ENCODE measurements around the gene LGI1. TPM values are rescaled to one million over a fixed set of nuclear protein-coding genes. Genes with fewer than 3 reads are reported as not detected.

The LGI1 gene
- total and polyA plus RNA-seq, 9 of the 15 experiments (the other 6 are each of a cell fraction or from before 2014, with no cell fraction given): not detected

GRCh38 chr10:93749218-93749799 lies 8.4 kb upstream of the LGI1 start:
- Histone ChIP-seq H3K4me2 (ENCODE audit: insufficient read depth, low read length) (no peak overlapping the region), H2AFZ (ENCODE audit: low read depth, low read length) (no peak overlapping the region), H3K9me1 (ENCODE audit: control insufficient read depth, insufficient read depth, low read length) (no peaks in the 10 kb centered on the region), H3K4me3 (no peak overlapping the region), H3K9me3 (replicated peaks; ENCODE audit: control insufficient read depth, insufficient read depth, low read depth, low read length) (no peaks in the 10 kb centered on the region), H3K27ac (ENCODE audit: extremely low read depth, low read depth, low read length) (no peak overlapping the region), H3K27me3 (ENCODE audit: control insufficient read depth in 2 of 2, insufficient read depth in 2 of 2, low read length in 2 of 2) (peaks cover 0 to 3% of the 10 kb centered on the region in 2 experiments; a peak in 3 of 5 replicates), H4K20me1 (replicated peaks; ENCODE audit: control insufficient read depth, insufficient read depth, low read length) (no peaks in the 10 kb centered on the region), H3K79me2 (ENCODE audit: control insufficient read depth, insufficient read depth, low read length) (no peaks in the 10 kb centered on the region), H3K9ac (ENCODE audit: insufficient read depth in 1 of 2, low read depth in 2 of 2, low read length in 2 of 2) (no peak overlapping the region), H3K4me1 (replicated peaks in 1 of 2; ENCODE audit: control insufficient read depth in 2 of 2, insufficient read depth in 2 of 2, low read length in 2 of 2) (no peaks in the 10 kb centered on the region; a peak in 1 of 5 replicates), H3K36me3 (ENCODE audit: control insufficient read depth, insufficient read depth, low read length) (no peaks in the 10 kb centered on the region)
- WGBS (ENCODE audit: insufficient coverage, low coverage, missing lambda C conversion rate): 0% methylated on average over 4 of the region's 5 CpGs
- no peak for DNase-seq (ENCODE audit: extremely low read depth in 1 of 4, low spot score in 3 of 4)
- BruUV-seq (replicated peaks): no TSS peak
- intact Hi-C loops (cut with micrococcal nuclease): no loop called here
- ChIA-PET POLR2A (interaction anchor here (0.7 to 1.0 kb wide), 2 partner anchors 47 to 479 kb away, joined by 3 to 4 read pairs; partner anchors contain the start of gene FRA10AC1), CTCF (ENCODE audit: low intra/inter-chr PET ratio) (no interaction called here)
- no peak for FAIRE-seq
- ATAC-seq: no peak
- in situ Hi-C loops (cut with MboI): no loop called here
- TF ChIP-seq GTF2F1 (IDR thresholded peaks at IDR 0.05; ENCODE audit: low read depth, low read length) (no peak), NR2C1 (IDR thresholded peaks at IDR 0.05) (no peak), NR2C1 (tag; IDR thresholded peaks at IDR 0.05) (no peak), SUPT5H (IDR thresholded peaks at IDR 0.05) (no peak), BCLAF1 (IDR thresholded peaks at IDR 0.05; ENCODE audit: borderline replicate concordance in 1 of 2, control insufficient read depth in 1 of 2, low read depth in 2 of 2, low read length in 1 of 2) (no peak), FOXJ2 (tag; IDR thresholded peaks at IDR 0.05) (no peak), SMAD4 (CRISPR knock-in tag; conservative IDR thresholded peaks at IDR 0.05) (no peak), HNRNPUL1 (IDR thresholded peaks at IDR 0.05; ENCODE audit: low read length) (no peak), SRSF7 (optimal IDR thresholded peaks at IDR 0.05; ENCODE audit: low read depth, low read length) (no peak), SP2 (IDR thresholded peaks at IDR 0.05; ENCODE audit: extremely low read depth, low read depth, low read length, poor library complexity, severe bottlenecking) (no peak), GMEB1 (CRISPR knock-in tag; IDR thresholded peaks at IDR 0.05) (no peak), ZNF57 (CRISPR knock-in tag; IDR thresholded peaks at IDR 0.05) (no peak), ILK (tag; IDR thresholded peaks at IDR 0.05; ENCODE audit: borderline replicate concordance, low read depth) (no peak), POLR2G (IDR thresholded peaks at IDR 0.05; ENCODE audit: low read depth, low read length) (no peak), ETV5 (CRISPR knock-in tag; IDR thresholded peaks at IDR 0.05; ENCODE audit: low read depth) (no peak), STAT5A (IDR thresholded peaks at IDR 0.05; ENCODE audit: borderline replicate concordance, low read length) (no peak)

All from K562 (cell line).